Body of pancreas (tissue), 4 donors: ENCODE measurements around the gene SMAP1. TPM values are rescaled to one million over a fixed set of nuclear protein-coding genes. Genes with fewer than 3 reads are reported as not detected.

Experiments used
- ATAC-seq: fragments of 150-250 bp; one replicate; pipeline ENCODE4 v1.9.1; 2016
- DNase-seq, 4 donors: peaks; one replicate each; pipeline ENCODE4 v3.0.0-alpha.2; 2019
- H3K27ac ChIP-seq, 4 donors: fragments of 200-600 bp; sonication (generic); 1 replicate in 3 of 4; 2 replicates in 1 of 4; pipeline versions ENCODE4 v1.5.1 to v1.6.1; 2016 to 2019; ENCODE audit warnings: mild to moderate bottlenecking in 1 of 4, mixed read lengths in 1 of 4, moderate library complexity in 1 of 4
- H3K27me3 ChIP-seq, 2 donors: fragments of 200-600 bp; sonication (generic); one replicate each; pipeline ENCODE4 v1.6.0; 2016; ENCODE audit warnings: mild to moderate bottlenecking in 1 of 2
- H3K36me3 ChIP-seq, 2 donors: fragments of 200-600 bp; sonication (generic); replicated peaks in 1 of 2; 2 replicates each; pipeline ENCODE4 v1.5.1; 2016; ENCODE audit warnings: low read depth in 2 of 2; ENCODE audit not compliant: insufficient read depth in 1 of 2
- H3K4me1 ChIP-seq: fragments of 200-600 bp; sonication (generic); one replicate; pipeline ENCODE4 v1.6.0; 2016
- H3K4me3 ChIP-seq, 2 donors: fragments of 200-600 bp; sonication (generic); 1 replicate in 1 of 2; 2 replicates in 1 of 2; pipeline ENCODE4 v1.5.1; 2016 to 2019
- H3K9me3 ChIP-seq, 3 donors: fragments of 200-600 bp; sonication (generic); 1 replicate in 2 of 3; 2 replicates in 1 of 3; pipeline ENCODE4 v1.5.1; 2016
- POLR2A ChIP-seq, 3 donors: fragments of 450-650 bp; IDR thresholded peaks; one replicate each; pipeline ENCODE4 v1.6.1; 2016; ENCODE audit warnings: antibody characterized with exemption in 3 of 3, mild to moderate bottlenecking in 2 of 3
- WGBS, 2 donors: methylation state at CpG; one replicate each; pipeline ENCODE4 v1.1.5; 2017; 5-methylcytosine and 5-hydroxymethylcytosine counted together
- intact Hi-C: fragments of 100-400 bp; cut with DNase I; formaldehyde crosslinking; loops from one replicate; pipeline ENCODE4 v1.15.1; 2023
- total RNA-seq, 2 donors: library from RNA; depleted of rRNA; stranded (reverse); fragments of >200 nt; gene quantifications; one replicate each; pipeline ENCODE4 v1.1.0, GENCODE V29; 2016
- TF ChIP-seq, protein P1 (sequence below), 7 experiments: fragments of 450-650 bp in 4 of 7; fragments of 200-600 bp in 3 of 7; sonication (generic) in 3 of 7; IDR thresholded peaks; one replicate each; pipeline ENCODE4 v1.5.1; 2016 to 2019; ENCODE audit warnings: antibody characterized with exemption in 7 of 7

SMAP1 gene
- total RNA-seq, 2 donors from 2014 or later = 22.1 to 34.3 TPM

- TF ChIP-seq POLR2A (IDR thresholded peaks at IDR 0.05) = no peak
- TF ChIP-seq, protein P1, sequence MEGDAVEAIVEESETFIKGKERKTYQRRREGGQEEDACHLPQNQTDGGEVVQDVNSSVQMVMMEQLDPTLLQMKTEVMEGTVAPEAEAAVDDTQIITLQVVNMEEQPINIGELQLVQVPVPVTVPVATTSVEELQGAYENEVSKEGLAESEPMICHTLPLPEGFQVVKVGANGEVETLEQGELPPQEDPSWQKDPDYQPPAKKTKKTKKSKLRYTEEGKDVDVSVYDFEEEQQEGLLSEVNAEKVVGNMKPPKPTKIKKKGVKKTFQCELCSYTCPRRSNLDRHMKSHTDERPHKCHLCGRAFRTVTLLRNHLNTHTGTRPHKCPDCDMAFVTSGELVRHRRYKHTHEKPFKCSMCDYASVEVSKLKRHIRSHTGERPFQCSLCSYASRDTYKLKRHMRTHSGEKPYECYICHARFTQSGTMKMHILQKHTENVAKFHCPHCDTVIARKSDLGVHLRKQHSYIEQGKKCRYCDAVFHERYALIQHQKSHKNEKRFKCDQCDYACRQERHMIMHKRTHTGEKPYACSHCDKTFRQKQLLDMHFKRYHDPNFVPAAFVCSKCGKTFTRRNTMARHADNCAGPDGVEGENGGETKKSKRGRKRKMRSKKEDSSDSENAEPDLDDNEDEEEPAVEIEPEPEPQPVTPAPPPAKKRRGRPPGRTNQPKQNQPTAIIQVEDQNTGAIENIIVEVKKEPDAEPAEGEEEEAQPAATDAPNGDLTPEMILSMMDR (IDR thresholded peaks at IDR 0.05) = no peak
- no peak for ATAC-seq
- intact Hi-C loops = no loop called here
These were observed 16.3 kb upstream of the SMAP1 start for GRCh38 chr6:70651326-70651905.

GRCh38 chr6:70652216-70652615 is 15.5 kb upstream of the SMAP1 start:
- TF ChIP-seq POLR2A (IDR thresholded peaks at IDR 0.05) = no peak
- TF ChIP-seq, protein P1 (IDR thresholded peaks at IDR 0.05) = no peak
- no peaks in the 10 kb centered on the region for H3K9me3 ChIP-seq
- H3K4me1 ChIP-seq = no peaks in the 10 kb centered on the region
- ATAC-seq (no peak), DNase-seq (no peak)
- H3K27ac ChIP-seq = no peak overlapping the region
- intact Hi-C loops = no loop called here
- no peak overlapping the region for H3K4me3 ChIP-seq
- H3K27me3 ChIP-seq = no peaks in the 10 kb centered on the region
- WGBS, 2 donors = 100% methylated on average over 1 of the region's 1 CpG
- no peaks in the 10 kb centered on the region for H3K36me3 ChIP-seq

More at GRCh38 chr6:70651326-70651905, 16.3 kb upstream of the SMAP1 start:
- H3K9me3 ChIP-seq = no peaks in the 10 kb centered on the region
- no peak for DNase-seq
- H3K27ac ChIP-seq = no peak overlapping the region
- no peaks in the 10 kb centered on the region for H3K36me3 ChIP-seq
- no peak overlapping the region for H3K4me3 ChIP-seq
- no peaks in the 10 kb centered on the region for H3K27me3 ChIP-seq
- WGBS, 2 donors = 84 to 85% methylated on average over 3 of the region's 3 CpGs
- H3K4me1 ChIP-seq = no peaks in the 10 kb centered on the region

DNA sequence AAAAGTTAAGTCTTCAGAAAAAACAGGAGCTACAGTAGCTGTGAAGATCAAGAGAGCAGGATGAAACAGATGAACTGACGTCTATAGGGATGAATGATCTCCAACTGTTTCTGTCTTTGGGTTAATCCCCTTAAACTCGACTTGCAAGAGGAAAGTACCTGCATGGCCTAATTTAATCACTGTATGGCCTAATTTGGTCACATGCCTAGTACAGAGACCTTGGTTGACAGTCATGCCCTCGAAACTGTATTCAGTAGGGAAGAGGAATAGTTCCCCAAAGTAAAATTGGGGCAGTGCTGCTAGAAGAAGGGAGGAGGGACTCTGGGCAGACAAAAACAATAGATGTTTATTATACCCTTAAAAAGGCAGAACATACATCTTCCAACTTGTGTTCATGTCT is 10.0 kb upstream of the SMAP1 start:
- H3K4me3 ChIP-seq = no peak overlapping the region
- 54 to 64% methylated on average over 3 of the region's 3 CpGs for WGBS, 2 donors

GRCh38 chr6:70663881-70664466 is 3.7 kb upstream of the SMAP1 start:
- WGBS, 2 donors = 90 to 93% methylated on average over 6 of the region's 6 CpGs
- TF ChIP-seq, protein P1 (IDR thresholded peaks at IDR 0.05) = no peak
- no peak for TF ChIP-seq POLR2A (IDR thresholded peaks at IDR 0.05)
- Histone ChIP-seq H3K4me1 (peaks cover 17% of the 10 kb centered on the region), H3K4me3 (no peak overlapping the region), H3K9me3 (no peaks in the 10 kb centered on the region), H3K27ac (no peak overlapping the region), H3K36me3 (no peaks in the 10 kb centered on the region), H3K27me3 (no peaks in the 10 kb centered on the region)
- ATAC-seq (no peak), DNase-seq (peak in 1 of 4 donors; percentile 37)
- intact Hi-C loops = no loop called here

More for the DNA sequence above, 10.0 kb upstream of the SMAP1 start:
- no peak for TF ChIP-seq POLR2A (IDR thresholded peaks at IDR 0.05)
- TF ChIP-seq, protein P1 (IDR thresholded peaks at IDR 0.05) = no peak
- Histone ChIP-seq H3K27me3 (no peaks in the 10 kb centered on the region), H3K27ac (no peak overlapping the region), H3K4me1 (no peaks in the 10 kb centered on the region), H3K9me3 (no peaks in the 10 kb centered on the region), H3K36me3 (no peaks in the 10 kb centered on the region)
- DNase-seq = no peak
- intact Hi-C loops = no loop called here
- no peak for ATAC-seq

DNA sequence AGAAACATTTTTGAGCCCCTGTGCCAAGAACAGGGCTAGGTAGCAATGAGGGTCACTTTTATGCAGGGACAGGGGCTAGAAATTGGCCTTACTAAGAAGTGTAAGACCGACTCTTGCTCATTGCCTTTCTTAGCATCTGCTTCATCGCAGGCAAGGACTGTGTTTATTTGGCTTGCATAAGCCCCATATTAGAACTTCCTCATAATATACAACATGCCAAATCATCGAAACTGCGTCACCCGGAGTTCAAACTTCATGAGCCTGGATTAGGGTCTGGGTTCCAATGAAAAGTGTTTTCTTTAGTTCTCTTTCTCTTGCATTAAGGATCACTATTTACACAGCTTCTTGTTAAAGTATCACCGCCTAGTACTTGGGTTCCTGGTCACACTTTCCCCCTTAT is 977 bp upstream of the SMAP1 start:
- intact Hi-C loops = no loop called here
- peak overlapping the region; percentile 92 to 98 (median 96) for H3K27ac ChIP-seq
- WGBS, 2 donors = 91% methylated on average over 6 of the region's 6 CpGs

More for the DNA sequence above, 977 bp upstream of the SMAP1 start:
- no peak overlapping the region for H3K4me3 ChIP-seq
- no peak for TF ChIP-seq POLR2A (IDR thresholded peaks at IDR 0.05)
- TF ChIP-seq, protein P1 (IDR thresholded peaks at IDR 0.05) = no peak
- H3K36me3 ChIP-seq = no peaks in the 10 kb centered on the region
- H3K9me3 ChIP-seq = no peaks in the 10 kb centered on the region
- ATAC-seq (no peak), DNase-seq (peak in 1 of 4 donors; percentile 13)
- peaks cover 42% of the 10 kb centered on the region for H3K4me1 ChIP-seq
- no peaks in the 10 kb centered on the region for H3K27me3 ChIP-seq
